ENCODE results near the gene RPRD1B.

RPRD1B gene

GRCh38 chr20:38075161-38075998 lies 41.8 kb downstream of the RPRD1B start:
- in situ Hi-C loops (cut with HindIII; ENCODE audit: low sequenced_read_pairs): no loop called here
- DNase-seq (ENCODE audit: low read depth, low spot score): no peak
- no peak for TF ChIP-seq CTCF (IDR thresholded peaks at IDR 0.05; ENCODE audit: low read depth, low read length)
- no peak overlapping the region for H3K4me3 ChIP-seq (ENCODE audit: low read depth, low read length)

GRCh38 chr20:38076548-38076947 lies 43.0 kb downstream of the RPRD1B start:
- H3K4me3 ChIP-seq (ENCODE audit: low read depth, low read length): no peak overlapping the region
- DNase-seq (ENCODE audit: low read depth, low spot score): no peak
- no peak for TF ChIP-seq CTCF (IDR thresholded peaks at IDR 0.05; ENCODE audit: low read depth, low read length)
- in situ Hi-C loops (cut with HindIII; ENCODE audit: low sequenced_read_pairs): no loop called here

- no peak overlapping the region for H3K4me3 ChIP-seq (ENCODE audit: low read depth, low read length)
- DNase-seq (ENCODE audit: low read depth, low spot score): no peak
- no peak for TF ChIP-seq CTCF (IDR thresholded peaks at IDR 0.05; ENCODE audit: low read depth, low read length)
- in situ Hi-C loops (cut with HindIII; ENCODE audit: low sequenced_read_pairs): no loop called here
Observed at GRCh38 chr20:38078084-38078483, 44.5 kb downstream of the RPRD1B start.

GRCh38 chr20:38079353-38079752 lies 45.8 kb downstream of the RPRD1B start:
- DNase-seq (ENCODE audit: low read depth, low spot score): no peak
- no peak for TF ChIP-seq CTCF (IDR thresholded peaks at IDR 0.05; ENCODE audit: low read depth, low read length)
- H3K4me3 ChIP-seq (ENCODE audit: low read depth, low read length): no peak overlapping the region
- in situ Hi-C loops (cut with HindIII; ENCODE audit: low sequenced_read_pairs): no loop called here

GRCh38 chr20:38081575-38081974 lies 48.0 kb downstream of the RPRD1B start:
- no peak overlapping the region for H3K4me3 ChIP-seq (ENCODE audit: low read depth, low read length)
- in situ Hi-C loops (cut with HindIII; ENCODE audit: low sequenced_read_pairs): no loop called here
- no peak for DNase-seq (ENCODE audit: low read depth, low spot score)
- no peak for TF ChIP-seq CTCF (IDR thresholded peaks at IDR 0.05; ENCODE audit: low read depth, low read length)

GRCh38 chr20:38082894-38083293 lies 49.3 kb downstream of the RPRD1B start:
- no peak for DNase-seq (ENCODE audit: low read depth, low spot score)
- TF ChIP-seq CTCF (IDR thresholded peaks at IDR 0.05; ENCODE audit: low read depth, low read length): no peak
- in situ Hi-C loops (cut with HindIII; ENCODE audit: low sequenced_read_pairs): no loop called here
- no peak overlapping the region for H3K4me3 ChIP-seq (ENCODE audit: low read depth, low read length)
